ENCODE data around the gene NELFA. TPM values are rescaled to one million over a fixed set of nuclear protein-coding genes. Genes with fewer than 3 reads are reported as not detected.

Gene NELFA
- total and polyA plus RNA-seq, 11 donors, result 8.1 to 14.9 (median 10.4) TPM

GRCh38 chr4:2051086-2051485, 42.3 kb upstream of the NELFA start:
- ATAC-seq (no peak), DNase-seq (peak in 1 of 5 donors; percentile 10)
- Histone ChIP-seq H3K36me3 (no peaks in the 10 kb centered on the region), H3K4me3 (no peak overlapping the region), H3K27ac (no peak overlapping the region), H3K9me3 (no peaks in the 10 kb centered on the region), H3K27me3 (peaks cover 5 to 77% (median 20%) of the 10 kb centered on the region in 9 donors), H3K4me1 (no peaks in the 10 kb centered on the region)
- 76 to 80% (median 77%) methylated on average over 10 of the region's 10 CpGs for WGBS, 4 donors
- TF ChIP-seq POLR2A (IDR thresholded peaks at IDR 0.05) (no peak), CTCF (IDR thresholded peaks at IDR 0.05) (no peak)
- intact Hi-C loops (cut with DNase I), result no loop called here

GRCh38 chr4:2049811-2050210, 41.0 kb upstream of the NELFA start:
- H3K27ac ChIP-seq, result no peak overlapping the region
- DNase-seq (peak in 1 of 5 donors; percentile 15), ATAC-seq (no peak)
- no peaks in the 10 kb centered on the region for H3K36me3 ChIP-seq
- no peaks in the 10 kb centered on the region for H3K4me1 ChIP-seq
- no peak overlapping the region for H3K4me3 ChIP-seq
- H3K9me3 ChIP-seq, result peaks cover 0 to 3% (median 0%) of the 10 kb centered on the region in 12 donors
- H3K27me3 ChIP-seq, result peaks cover 5 to 69% (median 20%) of the 10 kb centered on the region in 9 donors
- intact Hi-C loops (cut with DNase I), result no loop called here
- TF ChIP-seq CTCF (IDR thresholded peaks at IDR 0.05) (no peak), POLR2A (IDR thresholded peaks at IDR 0.05) (no peak)
- WGBS, 4 donors, result 82 to 87% (median 84%) methylated on average over 7 of the region's 7 CpGs

- 86 to 91% (median 87%) methylated on average over 7 of the region's 7 CpGs for WGBS, 4 donors
- H3K27me3 ChIP-seq, result peaks cover 5 to 65% (median 20%) of the 10 kb centered on the region in 9 donors
- no peaks in the 10 kb centered on the region for H3K4me1 ChIP-seq
- no peak overlapping the region for H3K4me3 ChIP-seq
- H3K27ac ChIP-seq, result no peak overlapping the region
- DNase-seq (no peak), ATAC-seq (no peak)
- TF ChIP-seq POLR2A (IDR thresholded peaks at IDR 0.05), result no peak
- TF ChIP-seq CTCF (IDR thresholded peaks at IDR 0.05), result no peak
- no peaks in the 10 kb centered on the region for H3K36me3 ChIP-seq
- H3K9me3 ChIP-seq, result peaks cover 0 to 5% (median 0%) of the 10 kb centered on the region in 12 donors
- intact Hi-C loops (cut with DNase I), result no loop called here
Measured at GRCh38 chr4:2049381-2049780, 40.6 kb upstream of the NELFA start.

GRCh38 chr4:2048831-2049230, 40.1 kb upstream of the NELFA start:
- TF ChIP-seq CTCF (IDR thresholded peaks at IDR 0.05) (no peak), POLR2A (IDR thresholded peaks at IDR 0.05) (no peak)
- no peaks in the 10 kb centered on the region for H3K36me3 ChIP-seq
- no peaks in the 10 kb centered on the region for H3K4me1 ChIP-seq
- no peak for DNase-seq
- WGBS, 4 donors, result 89 to 95% (median 94%) methylated on average over 8 of the region's 8 CpGs
- no peak for ATAC-seq
- no peak overlapping the region for H3K27ac ChIP-seq
- H3K9me3 ChIP-seq, result peaks cover 0 to 5% (median 0%) of the 10 kb centered on the region in 12 donors
- intact Hi-C loops (cut with DNase I), result no loop called here
- H3K4me3 ChIP-seq, result no peak overlapping the region
- peaks cover 5 to 60% (median 20%) of the 10 kb centered on the region in 9 donors for H3K27me3 ChIP-seq

All from heart left ventricle (tissue), 16 donors.